Endothelial cell (in vitro differentiated cells): ENCODE data around the gene PCDH1. TPM values are rescaled to one million over a fixed set of nuclear protein-coding genes. Genes with fewer than 3 reads are reported as not detected.
A peak's percentile ranks its signal among the peaks of the same experiment; 100 is the strongest.

Experiments used
- DNase-seq: peaks from one replicate; pipeline ENCODE4 v3.0.0; 2021; ENCODE audit warnings: low spot score
- H3K27ac Mint-ChIP-seq: one replicate; pipeline ENCODE4 v1.8.0; 2021; ENCODE audit warnings: mixed read lengths, inconsistent platforms; ENCODE audit not compliant: unreplicated experiment
- H3K27me3 Mint-ChIP-seq: one replicate; pipeline ENCODE4 v1.8.0; 2021; ENCODE audit warnings: mild to moderate bottlenecking, moderate library complexity, mixed read lengths, inconsistent platforms; ENCODE audit not compliant: unreplicated experiment
- H3K36me3 Mint-ChIP-seq: one replicate; pipeline ENCODE4 v1.8.0; 2021; ENCODE audit warnings: mild to moderate bottlenecking, low read depth, mixed read lengths, inconsistent platforms; ENCODE audit not compliant: unreplicated experiment
- H3K4me1 Mint-ChIP-seq: one replicate; pipeline ENCODE4 v1.8.0; 2021; ENCODE audit warnings: mild to moderate bottlenecking, mixed read lengths, inconsistent platforms; ENCODE audit not compliant: unreplicated experiment
- H3K4me3 Mint-ChIP-seq: one replicate; pipeline ENCODE4 v1.8.0; 2021; ENCODE audit warnings: mild to moderate bottlenecking, mixed read lengths, inconsistent platforms; ENCODE audit not compliant: unreplicated experiment
- H3K9me3 Mint-ChIP-seq: one replicate; pipeline ENCODE4 v1.8.0; 2021; ENCODE audit warnings: mixed read lengths, inconsistent platforms; ENCODE audit not compliant: unreplicated experiment
- total RNA-seq: library from RNA; stranded (reverse); fragmentation: NEBNext Ultra II Directional; extraction: Animal tissue kit (Norgen Biotek cat#: 25700); gene quantifications from one replicate; pipeline ENCODE4 v1.2.1, GENCODE V29; 2021; ENCODE audit not compliant: unreplicated experiment
- TF ChIP-seq, protein P1 (sequence below): fragments of 200-600 bp; sonication (generic); IDR thresholded peaks from one replicate; pipeline ENCODE4 v1.5.0; 2021; ENCODE audit warnings: antibody characterized with exemption; ENCODE audit not compliant: unreplicated experiment

PCDH1 gene
- total RNA-seq, 1 donor from 2014 or later, result 140 TPM

DNA sequence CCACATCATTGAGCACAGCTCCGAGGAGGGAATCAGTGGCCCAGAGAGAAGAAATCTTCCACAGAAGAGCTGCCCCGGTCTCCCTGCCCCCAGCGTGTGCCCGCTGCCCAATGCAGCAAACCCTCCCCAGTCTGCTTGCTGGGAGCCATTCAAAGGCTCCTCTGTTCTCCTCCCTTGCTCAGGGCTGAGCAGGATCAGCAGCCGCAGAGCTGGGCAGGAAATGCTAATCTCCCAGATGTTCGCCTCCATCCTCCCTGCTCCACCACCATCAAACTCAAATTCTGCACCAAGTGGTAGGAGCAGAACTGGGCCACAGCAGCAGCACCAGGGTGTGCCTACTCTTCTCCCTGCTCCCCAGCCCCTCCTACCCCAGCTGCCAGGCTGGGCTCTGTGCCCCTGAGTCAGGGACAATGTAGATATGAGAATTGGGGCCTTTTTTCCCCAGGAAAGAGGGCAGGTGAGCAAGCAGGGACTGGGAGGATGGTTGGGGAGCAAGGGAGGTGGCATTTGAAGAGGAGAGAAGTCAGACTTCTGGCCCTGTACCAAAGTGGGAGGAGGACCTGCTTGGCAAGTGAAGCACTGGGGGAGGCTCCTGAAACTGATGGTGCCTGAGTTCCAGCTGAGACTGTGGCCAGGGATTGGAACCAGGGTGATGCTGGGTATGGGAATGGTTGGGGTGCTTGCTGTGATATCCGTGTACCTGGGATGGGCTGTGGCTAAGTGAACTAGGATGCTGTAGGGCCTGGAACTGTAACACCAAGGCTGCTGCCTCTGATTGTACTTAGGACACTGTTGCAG lies 1.9 kb upstream of the PCDH1 start:
- Mint-ChIP-seq H3K9me3 (no peaks in the 10 kb centered on the region), H3K27me3 (peaks cover 19% of the 10 kb centered on the region), H3K27ac (peak overlapping the region; percentile 76), H3K36me3 (peaks cover 10% of the 10 kb centered on the region), H3K4me1 (peaks cover 68% of the 10 kb centered on the region), H3K4me3 (peak overlapping the region; percentile 89)
- no peak for DNase-seq
- TF ChIP-seq, protein P1, sequence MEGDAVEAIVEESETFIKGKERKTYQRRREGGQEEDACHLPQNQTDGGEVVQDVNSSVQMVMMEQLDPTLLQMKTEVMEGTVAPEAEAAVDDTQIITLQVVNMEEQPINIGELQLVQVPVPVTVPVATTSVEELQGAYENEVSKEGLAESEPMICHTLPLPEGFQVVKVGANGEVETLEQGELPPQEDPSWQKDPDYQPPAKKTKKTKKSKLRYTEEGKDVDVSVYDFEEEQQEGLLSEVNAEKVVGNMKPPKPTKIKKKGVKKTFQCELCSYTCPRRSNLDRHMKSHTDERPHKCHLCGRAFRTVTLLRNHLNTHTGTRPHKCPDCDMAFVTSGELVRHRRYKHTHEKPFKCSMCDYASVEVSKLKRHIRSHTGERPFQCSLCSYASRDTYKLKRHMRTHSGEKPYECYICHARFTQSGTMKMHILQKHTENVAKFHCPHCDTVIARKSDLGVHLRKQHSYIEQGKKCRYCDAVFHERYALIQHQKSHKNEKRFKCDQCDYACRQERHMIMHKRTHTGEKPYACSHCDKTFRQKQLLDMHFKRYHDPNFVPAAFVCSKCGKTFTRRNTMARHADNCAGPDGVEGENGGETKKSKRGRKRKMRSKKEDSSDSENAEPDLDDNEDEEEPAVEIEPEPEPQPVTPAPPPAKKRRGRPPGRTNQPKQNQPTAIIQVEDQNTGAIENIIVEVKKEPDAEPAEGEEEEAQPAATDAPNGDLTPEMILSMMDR, result no peak

DNA sequence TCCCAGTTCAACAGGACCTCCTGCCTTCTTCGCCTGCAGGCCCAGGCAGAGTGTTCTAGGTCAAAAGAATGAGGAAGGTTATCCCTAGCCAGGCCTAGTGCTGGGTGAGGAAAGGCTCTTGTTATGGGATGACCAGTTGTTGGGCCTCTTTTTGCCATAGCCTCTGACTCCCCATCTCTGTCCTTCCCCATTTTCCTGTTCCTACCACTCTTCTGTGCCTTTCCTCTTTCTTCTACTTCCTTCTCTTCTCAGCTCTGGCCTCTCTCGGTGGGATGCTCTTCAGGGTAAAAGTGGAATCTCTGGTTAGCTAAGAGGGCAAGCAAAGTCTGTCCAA lies 1.2 kb upstream of the PCDH1 start:
- H3K36me3 Mint-ChIP-seq, result peaks cover 7% of the 10 kb centered on the region
- peaks cover 19% of the 10 kb centered on the region for H3K27me3 Mint-ChIP-seq
- H3K9me3 Mint-ChIP-seq, result no peaks in the 10 kb centered on the region
- peaks cover 68% of the 10 kb centered on the region for H3K4me1 Mint-ChIP-seq
- TF ChIP-seq, protein P1, result no peak
- peak overlapping the region; percentile 62 for H3K27ac Mint-ChIP-seq
- no peak for DNase-seq
- peak overlapping the region; percentile 89 for H3K4me3 Mint-ChIP-seq

DNA sequence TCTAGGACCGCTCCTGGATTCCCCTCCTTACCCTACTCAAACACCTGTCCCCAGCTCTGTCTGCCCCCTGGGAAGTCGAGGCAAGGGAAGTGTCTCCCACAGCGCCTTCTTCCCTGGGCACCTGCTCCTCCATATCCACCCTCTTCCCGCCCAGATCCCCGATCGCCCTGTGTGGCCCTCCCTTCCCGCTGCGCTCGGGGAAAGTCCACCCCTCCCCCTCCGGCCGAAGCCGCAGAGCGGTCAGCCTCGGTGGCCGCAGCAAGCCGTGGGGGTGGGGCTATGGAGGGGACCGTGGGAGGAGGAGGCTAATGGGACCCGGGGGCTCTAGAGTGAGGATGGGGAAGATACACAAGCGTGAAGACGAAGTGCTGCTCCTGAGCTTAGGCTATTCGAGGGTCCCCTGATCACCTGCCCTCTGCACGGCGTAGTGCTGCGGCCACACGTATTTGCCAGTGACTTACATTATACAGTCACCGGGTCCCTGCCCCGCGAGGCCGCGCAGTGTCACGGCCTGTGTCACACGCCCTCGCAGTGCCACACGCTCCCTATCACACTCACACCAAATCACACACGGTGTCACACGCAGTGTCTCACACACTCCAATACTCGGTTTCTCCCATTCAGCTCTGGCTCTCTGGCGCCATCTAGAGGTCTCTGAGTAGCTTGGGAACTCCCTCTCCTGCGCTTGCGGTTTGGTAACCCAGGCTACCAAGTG lies 658 bp upstream of the PCDH1 start:
- peaks cover 8% of the 10 kb centered on the region for H3K36me3 Mint-ChIP-seq
- DNase-seq, result peak; percentile 90
- H3K9me3 Mint-ChIP-seq, result no peaks in the 10 kb centered on the region
- H3K27ac Mint-ChIP-seq, result peak overlapping the region; percentile 62
- H3K4me1 Mint-ChIP-seq, result peaks cover 69% of the 10 kb centered on the region
- TF ChIP-seq, protein P1, result peak; percentile 79
- H3K27me3 Mint-ChIP-seq, result peaks cover 18% of the 10 kb centered on the region
- H3K4me3 Mint-ChIP-seq, result peak overlapping the region; percentile 89

DNA sequence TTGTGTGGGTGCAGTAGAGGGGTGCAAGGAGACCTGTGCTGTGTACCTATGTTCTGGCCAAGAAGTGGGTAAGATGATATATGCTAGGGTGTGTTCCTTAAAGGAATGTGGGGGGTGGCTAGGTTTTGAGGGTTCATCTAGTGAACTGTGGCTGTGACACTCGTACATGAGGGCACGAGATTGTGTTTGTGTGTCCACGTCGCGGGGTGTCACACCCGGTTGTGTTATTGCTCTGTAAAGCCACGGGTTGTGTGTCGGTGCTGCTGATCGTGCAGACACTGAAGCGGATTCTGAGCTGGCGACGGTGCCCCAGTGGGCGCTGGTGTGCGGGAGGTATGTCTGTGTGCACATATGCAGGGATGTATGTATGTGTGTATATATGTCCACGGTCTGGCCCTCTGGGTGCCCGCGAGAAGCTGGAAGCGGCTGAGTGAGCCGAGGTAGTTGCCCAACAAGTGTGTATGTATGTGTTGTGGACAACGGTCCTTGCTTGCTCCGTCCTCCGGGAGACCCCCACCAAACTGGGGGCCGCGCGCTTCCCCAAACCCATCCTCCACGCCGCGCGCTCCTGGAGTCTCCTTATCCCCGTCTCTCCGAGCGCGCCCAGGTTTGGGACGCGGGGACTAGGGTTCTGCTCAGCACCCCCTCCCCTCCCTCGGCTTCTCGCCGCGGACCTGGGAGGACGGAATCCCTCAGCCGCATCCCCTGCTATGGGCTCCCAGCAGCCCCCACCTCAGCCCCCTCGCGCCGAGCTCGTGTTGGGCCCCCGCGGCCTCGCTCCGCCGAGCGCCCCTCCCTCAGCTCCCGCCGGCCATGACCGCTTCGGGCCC lies 639 bp downstream of the PCDH1 start:
- TF ChIP-seq, protein P1, result no peak
- H3K27me3 Mint-ChIP-seq, result peaks cover 20% of the 10 kb centered on the region
- H3K4me3 Mint-ChIP-seq, result peak overlapping the region; percentile 100
- peak overlapping the region; percentile 74 for H3K27ac Mint-ChIP-seq
- no peaks in the 10 kb centered on the region for H3K9me3 Mint-ChIP-seq
- no peak for DNase-seq
- peaks cover 15% of the 10 kb centered on the region for H3K36me3 Mint-ChIP-seq
- peaks cover 71% of the 10 kb centered on the region for H3K4me1 Mint-ChIP-seq
